Hepatocyte (in vitro differentiated cells): ENCODE measurements around the gene KCNIP3. TPM values are rescaled to one million over a fixed set of nuclear protein-coding genes. Genes with fewer than 3 reads are reported as not detected.

ENCODE experiments used
- DNase-seq: peaks from one replicate; pipeline ENCODE4 v3.0.0-alpha.2; 2016; ENCODE audit warnings: low spot score
- H2AFZ ChIP-seq: fragments of 200-600 bp; sonication (generic); 2 replicates; pipeline ENCODE4 v1.6.0; 2016; ENCODE audit warnings: antibody characterized with exemption, mild to moderate bottlenecking
- H3K27ac ChIP-seq: fragments of 200-600 bp; sonication (generic); 2 replicates; pipeline ENCODE4 v1.5.1; 2016; ENCODE audit warnings: mild to moderate bottlenecking
- H3K27me3 ChIP-seq: fragments of 200-600 bp; sonication (generic); 2 replicates; pipeline ENCODE4 v1.6.1; 2016
- H3K36me3 ChIP-seq: fragments of 200-600 bp; sonication (generic); replicated peaks from 2 replicates; pipeline ENCODE4 v1.5.1; 2016; ENCODE audit warnings: low read depth; ENCODE audit not compliant: insufficient read depth
- H3K4me1 ChIP-seq: fragments of 200-600 bp; sonication (generic); 2 replicates; pipeline ENCODE4 v1.5.1; 2016; ENCODE audit warnings: mild to moderate bottlenecking, moderate library complexity; ENCODE audit not compliant: insufficient read depth
- H3K4me2 ChIP-seq: fragments of 200-600 bp; sonication (generic); 2 replicates; pipeline ENCODE4 v1.6.0; 2016
- H3K4me3 ChIP-seq: fragments of 200-600 bp; sonication (generic); 2 replicates; pipeline ENCODE4 v1.5.1; 2016; ENCODE audit warnings: mild to moderate bottlenecking
- H3K79me2 ChIP-seq: fragments of 200-600 bp; sonication (generic); 2 replicates; pipeline ENCODE4 v1.6.0; 2017; ENCODE audit warnings: mild to moderate bottlenecking
- H3K9me2 ChIP-seq: fragments of 200-600 bp; sonication (generic); replicated peaks from 2 replicates; pipeline ENCODE4 v1.6.0; 2017; ENCODE audit warnings: mild to moderate bottlenecking; ENCODE audit not compliant: insufficient read depth
- H3K9me3 ChIP-seq: fragments of 200-600 bp; sonication (generic); 2 replicates; pipeline ENCODE4 v1.5.1; 2016; ENCODE audit warnings: low read depth, mild to moderate bottlenecking
- H4K20me1 ChIP-seq: fragments of 200-600 bp; sonication (generic); 2 replicates; pipeline ENCODE4 v1.6.0; 2016; ENCODE audit warnings: mild to moderate bottlenecking; ENCODE audit not compliant: insufficient read depth, poor library complexity, severe bottlenecking
- CTCF ChIP-seq: fragments of 200-600 bp; sonication (generic); IDR thresholded peaks from 2 replicates; pipeline ENCODE4 v1.5.1; 2016; ENCODE audit warnings: antibody characterized with exemption, mild to moderate bottlenecking; ENCODE audit not compliant: poor library complexity
- EZH2 ChIP-seq: fragments of 200-600 bp; sonication (generic); IDR thresholded peaks from 2 replicates; pipeline ENCODE4 v1.6.1; 2016; ENCODE audit warnings: antibody characterized with exemption, mild to moderate bottlenecking, borderline replicate concordance
- EZH2phosphoT487 ChIP-seq: fragments of 200-600 bp; sonication (generic); IDR thresholded peaks from one replicate; pipeline ENCODE4 v1.6.1; 2018; ENCODE audit warnings: antibody characterized with exemption, mild to moderate bottlenecking, low read depth, moderate library complexity; ENCODE audit not compliant: unreplicated experiment, severe bottlenecking
- WGBS: methylation state at CpG from one replicate; pipeline ENCODE4 v1.1.6; 2016; ENCODE audit warnings: low lambda C conversion rate; ENCODE audit errors: missing lambda C conversion rate; 5-methylcytosine and 5-hydroxymethylcytosine counted together
- polyA plus RNA-seq: library from polyadenylated mRNA; unstranded; fragments of >200 nt; fragmentation: Nextera tagmentation; extraction: Ambion mirVana; gene quantifications from 2 replicates; pipeline ENCODE4 v1.2.1, GENCODE V29; 2016
- total RNA-seq: library from RNA; depleted of rRNA; stranded (reverse); fragments of >200 nt; gene quantifications from 2 replicates; pipeline ENCODE4 v1.2.3, GENCODE V29; 2014

The KCNIP3 gene
- total and polyA plus RNA-seq, 2 experiments from 2014 or later = 6.1 to 6.5 TPM

- H3K4me2 ChIP-seq = no peak overlapping the region
- no peak for TF ChIP-seq EZH2phosphoT487
- no peak for TF ChIP-seq EZH2
- TF ChIP-seq CTCF = no peak
- no peaks in the 10 kb centered on the region for H3K9me2 ChIP-seq
- no peaks in the 10 kb centered on the region for H4K20me1 ChIP-seq
- H2AFZ ChIP-seq = no peak overlapping the region
- DNase-seq = no peak
- no peaks in the 10 kb centered on the region for H3K4me1 ChIP-seq
- H3K4me3 ChIP-seq = no peak overlapping the region
- WGBS = 91% methylated on average over 7 of the region's 7 CpGs
- no peaks in the 10 kb centered on the region for H3K27me3 ChIP-seq
- no peaks in the 10 kb centered on the region for H3K79me2 ChIP-seq
- no peaks in the 10 kb centered on the region for H3K36me3 ChIP-seq
- no peak overlapping the region for H3K27ac ChIP-seq
- no peaks in the 10 kb centered on the region for H3K9me3 ChIP-seq
Measured at GRCh38 chr2:95278051-95278471, 19.1 kb upstream of the KCNIP3 start.

DNA sequence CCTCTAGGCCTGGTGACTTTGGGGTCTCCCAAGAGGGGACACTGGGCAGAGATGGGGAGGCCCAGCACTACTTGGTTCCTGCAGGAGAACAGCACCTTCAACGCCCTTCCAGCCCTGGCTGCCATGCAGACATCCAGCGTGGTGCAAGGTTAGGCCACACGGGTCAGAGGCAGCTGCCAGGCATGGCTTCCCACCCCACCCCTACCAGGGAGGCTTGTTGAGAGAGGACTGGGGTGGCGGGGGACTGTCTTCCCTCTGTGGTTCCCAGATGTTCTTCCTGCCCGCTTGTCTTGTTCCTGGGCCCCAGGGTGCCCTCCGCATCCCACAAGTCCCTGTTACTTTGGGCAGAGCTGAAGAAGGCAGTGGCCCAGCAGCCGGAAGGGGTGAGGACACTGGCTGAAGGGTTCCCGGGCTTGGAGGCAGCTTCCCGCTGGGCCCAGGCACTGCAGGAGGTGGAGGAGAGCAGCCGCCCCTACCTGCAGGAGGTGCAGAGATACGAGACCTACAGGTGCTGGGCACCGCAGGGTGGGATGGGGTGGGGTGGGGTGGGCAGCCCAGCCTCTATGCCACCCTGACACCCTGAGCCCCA lies 18.4 kb upstream of the KCNIP3 start:
- H3K4me2 ChIP-seq = no peak overlapping the region
- H2AFZ ChIP-seq = no peak overlapping the region
- no peaks in the 10 kb centered on the region for H3K27me3 ChIP-seq
- H3K4me1 ChIP-seq = no peaks in the 10 kb centered on the region
- no peaks in the 10 kb centered on the region for H3K36me3 ChIP-seq
- DNase-seq = no peak
- no peaks in the 10 kb centered on the region for H3K9me2 ChIP-seq
- TF ChIP-seq CTCF (no peak), EZH2phosphoT487 (no peak), EZH2 (no peak)
- no peaks in the 10 kb centered on the region for H3K9me3 ChIP-seq
- H4K20me1 ChIP-seq = no peaks in the 10 kb centered on the region
- 95% methylated on average over 12 of the region's 12 CpGs for WGBS
- H3K79me2 ChIP-seq = no peaks in the 10 kb centered on the region
- H3K27ac ChIP-seq = no peak overlapping the region
- no peak overlapping the region for H3K4me3 ChIP-seq

- Histone ChIP-seq H3K9me2 (no peaks in the 10 kb centered on the region), H4K20me1 (no peaks in the 10 kb centered on the region), H3K27me3 (no peaks in the 10 kb centered on the region), H3K4me1 (no peaks in the 10 kb centered on the region), H2AFZ (no peak overlapping the region), H3K9me3 (no peaks in the 10 kb centered on the region), H3K27ac (no peak overlapping the region), H3K36me3 (no peaks in the 10 kb centered on the region), H3K4me3 (no peak overlapping the region), H3K79me2 (no peaks in the 10 kb centered on the region), H3K4me2 (no peak overlapping the region)
- TF ChIP-seq EZH2 = no peak
- no peak for TF ChIP-seq CTCF
- no peak for TF ChIP-seq EZH2phosphoT487
- no peak for DNase-seq
- WGBS = 93% methylated on average over 19 of the region's 19 CpGs
Measured at GRCh38 chr2:95279435-95280035, 17.6 kb upstream of the KCNIP3 start.
